GM19035 (cell line): ENCODE results near the gene RNF181.
"Not testable (repeated sequence)": the region's sequence is repeated elsewhere in the genome, so short reads cannot be mapped to it uniquely, and the experiment has no call there.

Experiments used
- ATAC-seq: cut with Tn5 transposase; IDR thresholded peaks from one replicate; pipeline ENCODE4 v1.9.1; 2021; ENCODE audit not compliant: unreplicated experiment

The RNF181 gene

DNA sequence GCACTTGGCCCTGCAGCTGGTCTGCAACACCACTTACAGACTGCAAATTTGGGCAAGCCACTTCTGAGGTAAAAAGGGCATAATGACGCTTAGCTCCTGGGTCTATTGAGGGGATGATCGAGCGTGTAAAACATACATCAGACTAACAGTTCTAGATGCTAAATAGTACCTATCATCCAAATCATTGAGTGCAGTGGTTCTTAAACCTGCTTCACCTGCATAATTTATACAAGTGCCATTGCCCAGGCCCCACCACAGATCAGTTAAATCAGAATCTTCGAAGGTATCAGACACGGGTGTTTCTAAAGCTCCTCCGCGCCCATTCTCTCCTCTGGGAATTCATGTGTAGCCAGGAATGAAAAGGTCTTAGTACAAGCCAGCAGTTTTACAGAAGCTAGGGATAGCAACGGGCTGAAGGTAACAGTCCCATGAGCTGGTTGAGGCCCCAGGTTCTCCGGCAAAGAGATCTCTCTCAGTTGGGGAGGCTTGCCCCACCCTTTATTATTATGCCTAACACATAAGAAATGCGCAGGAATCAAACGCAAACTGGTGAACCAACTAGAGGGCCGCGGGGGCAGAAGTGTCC, 737 bp upstream of the RNF181 start:
- ATAC-seq, result peak; percentile 2

DNA sequence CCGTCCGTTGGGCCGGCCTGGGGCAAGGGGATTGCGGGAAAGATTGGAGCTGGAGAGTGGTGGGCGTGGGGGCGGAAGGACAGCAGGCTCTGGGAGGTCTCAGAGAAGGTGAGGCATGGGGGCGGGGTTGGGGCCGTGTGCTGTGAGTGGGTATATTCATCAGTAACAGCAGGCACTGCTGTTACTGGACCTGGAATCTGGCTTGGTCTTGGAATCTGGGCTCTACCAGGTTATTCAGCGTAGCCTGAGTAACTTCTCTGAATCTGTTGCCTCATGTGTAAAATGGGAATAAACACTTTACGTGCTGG, 435 bp downstream of the RNF181 start:
- ATAC-seq, result no peak

DNA sequence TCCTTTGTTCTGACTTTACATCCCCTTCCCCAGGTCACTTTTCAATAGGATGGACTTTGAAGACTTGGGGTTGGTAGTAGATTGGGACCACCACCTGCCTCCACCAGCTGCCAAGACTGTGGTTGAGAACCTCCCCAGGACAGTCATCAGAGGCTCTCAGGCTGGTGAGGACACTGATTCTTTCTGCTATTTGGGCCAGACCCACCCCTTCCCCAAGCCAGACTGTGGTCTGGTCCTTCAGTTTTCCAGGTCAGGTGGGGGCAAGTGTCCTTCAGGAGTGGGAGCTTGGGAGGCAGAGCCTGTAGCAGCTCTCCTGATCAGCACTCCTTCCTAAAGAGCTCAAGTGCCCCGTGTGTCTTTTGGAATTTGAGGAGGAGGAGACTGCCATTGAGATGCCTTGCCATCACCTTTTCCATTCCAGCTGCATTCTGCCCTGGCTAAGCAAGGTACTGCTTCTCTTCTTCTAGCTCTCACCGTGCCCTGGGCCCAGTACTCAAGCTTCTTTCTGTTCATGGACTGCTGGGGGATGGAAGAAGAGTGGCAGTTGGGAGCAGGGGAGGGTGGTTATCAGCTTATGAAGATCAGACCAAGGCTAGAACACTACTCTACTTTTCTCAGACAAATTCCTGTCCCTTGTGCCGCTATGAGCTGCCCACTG, 1.1 kb downstream of the RNF181 start:
- no peak for ATAC-seq

DNA sequence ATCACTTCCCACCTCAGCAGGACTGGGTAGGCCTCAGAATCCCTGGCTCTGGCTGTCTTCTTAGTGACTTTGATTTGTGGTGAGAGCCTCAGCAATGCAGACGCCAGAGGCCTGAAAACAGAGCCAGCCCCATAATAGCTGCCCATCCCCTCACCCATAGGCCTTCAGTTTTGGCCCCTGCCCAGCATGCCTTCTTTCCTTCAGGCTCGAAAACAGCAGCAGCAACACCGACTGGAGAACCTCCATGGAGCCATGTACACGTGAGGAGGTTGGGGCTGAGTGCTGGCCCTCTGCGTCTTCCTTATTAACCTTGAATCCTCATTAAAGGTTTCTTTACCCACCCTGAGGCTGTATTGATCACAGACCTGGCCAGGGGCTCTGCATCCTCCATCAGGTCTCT, 1.7 kb downstream of the RNF181 start:
- no peak for ATAC-seq

DNA sequence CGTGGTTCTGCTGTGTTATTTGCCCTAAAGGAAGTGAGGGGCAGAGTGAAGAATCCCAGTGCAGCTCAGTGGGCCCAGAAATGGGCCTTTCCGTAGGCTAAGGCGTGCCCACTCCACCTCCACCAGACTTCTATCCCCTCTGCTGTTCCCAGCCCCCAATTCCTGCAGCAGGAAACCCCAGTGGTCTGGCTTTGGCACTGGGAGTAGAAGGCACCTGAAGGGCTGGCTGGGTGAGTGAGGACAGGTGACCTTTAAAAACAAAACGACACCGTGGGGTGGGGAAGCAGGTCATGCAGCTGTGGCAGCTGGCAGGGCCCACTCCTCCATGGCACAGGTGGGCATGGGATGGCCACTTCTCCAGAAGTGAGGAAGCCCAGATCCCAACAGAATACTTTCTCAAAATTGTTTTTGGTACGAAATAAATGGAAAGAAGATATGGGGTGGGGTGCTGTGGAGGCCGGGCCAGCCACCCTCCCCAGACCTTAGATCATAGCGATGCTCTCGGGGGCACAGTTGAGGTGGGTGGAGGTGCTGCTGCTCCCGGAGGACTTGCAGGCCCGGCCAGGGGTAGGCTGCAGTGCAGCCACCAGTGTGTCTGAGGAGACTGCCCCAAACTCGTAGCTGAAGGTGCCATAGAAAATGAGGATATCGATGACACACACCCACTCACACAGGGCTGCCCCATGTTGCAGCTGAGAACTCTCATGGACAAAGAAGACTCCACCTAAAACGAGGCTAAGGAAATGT, 3.2 kb downstream of the RNF181 start:
- no peak for ATAC-seq

DNA sequence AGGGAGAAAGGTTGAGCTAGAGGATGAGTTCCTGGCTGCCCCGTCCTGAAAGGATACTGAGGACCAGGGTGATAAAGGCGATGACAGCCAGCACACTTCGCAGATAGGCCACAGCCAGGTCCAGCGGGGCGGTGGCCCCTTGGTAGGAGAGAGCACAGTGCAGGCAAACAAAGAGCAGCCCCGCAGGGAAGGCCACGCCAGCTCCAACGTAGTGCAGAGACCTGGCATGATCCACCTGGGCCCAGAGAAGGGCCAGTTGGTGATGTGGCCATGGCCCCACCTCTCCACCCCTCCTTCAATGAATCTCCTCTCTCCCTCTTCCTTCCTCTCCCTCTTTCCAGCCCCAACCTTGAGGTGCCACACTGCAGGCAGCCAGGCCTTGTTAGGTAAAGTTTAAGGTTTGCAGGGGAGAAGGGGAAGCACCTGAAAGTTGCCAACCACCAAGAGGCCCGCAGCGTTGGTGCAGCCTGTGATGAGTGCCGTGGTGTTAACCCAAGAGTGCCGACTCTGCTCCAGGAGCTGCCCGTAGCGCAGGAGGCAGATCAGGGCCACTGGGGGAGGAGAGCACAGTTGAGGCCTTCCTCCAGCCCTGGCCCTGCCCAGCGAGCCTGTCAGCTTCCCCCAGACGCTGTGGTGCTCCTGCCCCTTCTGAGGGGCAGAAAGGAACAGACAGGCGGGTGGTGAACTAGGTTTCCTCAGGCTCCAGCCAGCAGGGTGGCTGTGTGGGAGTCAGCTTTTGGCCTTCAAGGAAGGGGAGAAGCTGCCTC, 4.1 kb downstream of the RNF181 start:
- ATAC-seq, result no peak

DNA sequence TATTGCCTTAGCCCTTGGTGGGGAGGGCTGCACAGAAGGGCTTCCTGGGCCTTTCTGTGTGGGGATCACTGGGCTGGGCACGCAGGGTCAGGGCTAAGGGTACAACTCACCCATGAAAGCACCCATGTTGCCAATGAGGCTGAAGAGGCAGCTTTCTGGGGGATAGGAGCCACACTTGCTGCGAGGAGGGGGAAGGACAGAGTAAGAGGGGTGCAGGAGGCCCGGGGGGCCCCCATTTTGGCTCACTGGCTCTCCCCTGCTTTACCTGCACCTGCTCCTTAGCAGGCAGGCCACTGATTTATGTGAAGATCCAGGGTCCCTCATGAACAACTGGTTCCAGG, 4.7 kb downstream of the RNF181 start:
- no peak for ATAC-seq

DNA sequence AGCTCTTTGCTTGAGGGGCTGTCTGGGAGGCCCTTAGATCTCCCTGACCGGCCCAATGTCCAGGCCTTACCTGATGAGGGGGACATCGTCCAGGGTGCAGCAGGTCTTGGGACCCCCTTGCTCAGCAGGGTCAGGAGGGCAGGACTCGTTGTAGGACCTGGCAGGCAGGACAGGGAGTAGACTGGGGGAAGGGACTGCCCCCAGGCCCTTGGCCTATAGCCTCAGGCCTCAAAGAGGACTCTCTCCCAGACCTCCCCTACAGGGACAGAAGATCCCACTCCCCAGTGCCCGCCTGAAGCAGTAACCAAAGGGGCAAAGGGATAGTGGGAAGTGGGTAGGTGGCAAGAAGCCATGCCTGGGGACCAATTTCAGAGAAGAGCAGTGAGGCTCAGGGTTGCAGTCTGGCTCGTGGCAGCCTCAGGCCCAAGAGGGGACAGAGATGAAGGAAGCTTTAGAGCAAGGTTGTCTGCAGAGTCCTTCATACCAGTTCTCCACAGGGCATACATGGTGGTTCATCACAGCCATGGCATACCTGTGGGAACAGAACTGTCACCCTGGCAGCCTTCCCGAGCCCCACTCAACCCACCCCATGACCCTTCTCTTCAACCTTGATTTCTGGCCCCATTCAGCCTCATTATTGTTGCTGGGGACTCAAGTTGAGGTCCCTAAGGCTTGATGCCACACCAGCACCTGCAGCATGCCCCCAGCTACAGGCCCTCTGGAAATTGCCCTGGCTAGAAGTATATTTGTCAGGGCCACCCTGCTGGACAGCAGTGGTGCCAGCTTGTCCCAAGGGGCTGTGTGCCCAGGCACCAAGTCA, 5.6 kb downstream of the RNF181 start:
- ATAC-seq, result no peak

DNA sequence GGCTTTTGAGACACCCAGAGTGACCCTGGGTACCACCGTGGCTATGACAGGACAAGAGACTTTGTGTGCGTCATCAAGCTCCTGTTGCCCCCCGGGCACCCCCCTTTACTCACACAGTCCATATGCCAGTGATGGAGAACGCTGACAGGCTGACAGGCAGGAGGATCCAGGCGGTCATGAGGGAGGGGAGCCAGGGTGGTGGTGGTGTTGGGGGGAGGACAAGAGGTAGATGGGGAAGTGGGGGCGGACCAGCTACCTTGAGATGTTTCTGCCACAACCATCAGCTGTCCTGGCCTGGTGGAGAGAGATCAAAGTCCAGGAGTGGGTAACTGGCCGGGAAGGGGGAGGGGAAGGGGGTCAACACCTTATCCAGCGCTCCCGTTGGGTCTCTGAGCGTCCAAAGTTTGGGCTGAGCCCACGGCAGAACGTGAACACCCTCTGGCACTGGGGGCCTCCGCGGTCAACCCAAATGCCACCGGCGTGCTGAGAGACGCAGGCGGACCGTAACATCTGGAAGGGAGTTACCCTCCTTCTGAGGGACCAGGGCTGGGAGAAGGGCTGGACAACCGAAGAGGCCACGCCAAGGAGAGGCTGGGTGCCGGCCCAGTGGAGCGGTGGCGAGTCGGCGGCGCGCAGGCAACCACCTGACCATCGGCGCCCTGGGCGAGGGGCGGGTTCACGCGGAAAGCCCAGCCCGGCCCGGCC, 6.4 kb downstream of the RNF181 start:
- peak; percentile 43 for ATAC-seq

DNA sequence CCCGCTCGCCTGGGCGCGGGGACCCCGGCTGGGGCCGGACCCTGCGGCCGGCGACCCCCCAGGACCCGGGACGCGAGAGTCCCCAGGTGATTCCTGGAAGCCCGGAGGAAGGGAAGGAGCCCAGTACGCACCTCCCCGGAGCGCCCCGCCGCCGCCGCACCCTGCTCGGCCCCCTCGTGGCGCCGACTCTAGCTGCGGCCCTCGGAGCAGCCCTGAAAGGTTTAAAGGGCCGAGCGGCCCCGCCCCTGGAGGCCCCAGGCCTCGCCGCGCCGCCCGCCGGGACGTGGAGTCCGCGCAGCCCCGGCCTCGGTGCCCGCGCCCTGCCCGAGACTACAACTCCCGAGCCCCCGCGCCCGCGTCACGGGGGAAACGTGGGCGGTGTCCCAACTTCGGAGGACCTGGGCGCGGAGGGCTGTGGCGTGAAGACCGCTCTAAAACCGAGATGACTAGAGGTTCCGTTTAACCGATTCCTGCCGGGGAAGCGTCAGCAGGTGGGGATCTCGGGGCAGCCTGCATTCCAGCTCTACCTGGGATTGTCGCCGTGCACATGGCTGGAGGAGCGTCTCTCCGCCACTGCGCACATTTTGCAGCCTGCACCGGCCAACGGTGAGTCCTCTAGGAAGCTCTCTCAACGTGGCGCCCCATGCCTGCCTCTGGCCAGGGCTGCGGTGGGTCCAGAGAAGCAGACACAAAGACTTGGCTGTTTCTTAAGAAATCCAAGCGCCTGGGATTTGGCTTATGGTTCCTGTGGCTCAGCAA, 7.1 kb downstream of the RNF181 start, which contains the start of gene TMEM150A:
Gene TMEM150A (minus strand): TSS at position 223 of the 759 bp plus-strand sequence. CDS start 750 bp downstream, outside the sequence.
- ATAC-seq, result peak; percentile 95

DNA sequence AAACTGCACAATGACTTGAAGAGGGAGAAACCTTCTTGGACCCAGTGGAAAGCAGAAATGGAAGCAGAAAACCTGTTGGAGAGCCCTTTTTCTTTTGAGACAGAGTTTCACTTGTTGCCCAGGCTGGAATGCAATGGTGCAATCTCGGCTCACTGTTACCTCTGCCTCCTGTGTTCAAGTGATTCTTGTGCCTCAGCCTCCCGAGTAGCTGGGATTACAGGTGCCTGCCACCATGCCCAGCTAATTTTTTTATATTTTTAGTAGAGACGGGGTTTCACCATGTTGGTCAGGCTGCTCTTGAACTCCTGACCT, 8.5 kb downstream of the RNF181 start:
- ATAC-seq, result not testable (repeated sequence)

DNA sequence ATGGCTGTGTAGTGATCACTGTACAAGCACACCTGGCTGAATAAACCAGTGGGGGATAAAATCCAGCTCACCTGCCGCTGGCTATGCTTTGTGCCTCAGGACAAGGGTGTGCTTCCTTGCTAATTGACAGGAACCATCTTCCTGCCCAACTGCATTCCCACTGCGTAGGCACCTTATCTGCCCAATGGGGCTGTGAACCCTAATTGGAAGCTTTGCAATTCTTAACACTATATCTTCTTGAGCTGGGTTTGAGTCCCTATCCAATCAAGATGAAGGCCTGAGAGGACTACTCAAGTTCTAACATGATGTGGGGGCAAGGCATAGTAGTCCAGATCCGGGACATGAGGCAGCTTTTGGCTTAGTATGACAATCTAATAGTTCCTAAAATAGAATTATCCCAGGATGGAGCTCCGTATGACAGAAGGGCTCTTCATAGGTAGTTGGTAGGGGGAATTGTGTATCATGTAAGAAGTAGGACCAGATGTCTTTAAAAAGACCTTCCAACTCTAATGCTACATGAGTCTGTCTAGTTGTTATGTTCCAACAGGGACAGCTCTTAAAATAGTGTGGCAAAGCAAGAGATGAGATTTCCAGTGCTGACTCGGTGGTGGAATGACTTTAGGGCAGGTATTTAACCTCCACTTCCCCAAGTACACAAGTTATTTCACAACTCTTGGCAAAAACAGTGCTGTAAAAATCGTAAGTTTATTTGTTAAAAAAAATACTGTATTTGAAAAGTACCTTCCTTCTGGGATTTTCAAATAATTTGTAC, 9.2 kb downstream of the RNF181 start:
- ATAC-seq, result no peak

DNA sequence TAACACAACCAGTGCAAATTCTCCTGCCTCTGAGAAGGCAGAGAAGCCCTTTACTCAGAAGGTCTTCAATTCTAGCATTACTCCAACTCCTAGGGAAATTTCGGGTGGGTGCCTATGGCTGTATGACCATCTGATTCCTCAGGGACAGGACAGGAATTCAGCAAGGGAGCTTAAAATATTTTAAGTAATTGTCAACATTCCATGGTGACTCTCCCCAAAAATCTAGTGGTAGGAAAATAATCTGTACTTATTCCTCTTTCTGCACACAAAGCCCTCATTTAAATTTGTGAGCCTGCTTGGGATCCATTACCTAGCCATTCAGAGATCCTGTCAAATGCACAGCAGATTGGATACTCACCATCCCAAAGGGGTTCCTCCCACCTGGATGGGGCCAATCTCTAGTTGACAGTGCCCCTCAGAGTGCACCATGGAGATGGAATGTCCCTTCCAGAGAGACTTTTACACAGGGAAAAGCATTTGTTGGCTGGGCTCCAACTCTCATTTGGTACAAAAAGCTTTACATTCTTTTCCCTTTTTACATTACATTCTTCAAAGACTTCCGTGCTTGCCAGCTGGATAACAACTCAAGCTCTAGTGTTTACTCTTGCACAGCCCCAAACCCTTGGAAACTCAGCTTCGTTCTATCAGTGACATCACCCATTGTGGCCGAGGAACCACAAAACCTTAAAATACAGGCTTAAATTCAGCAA, 10.0 kb downstream of the RNF181 start:
- ATAC-seq, result no peak

DNA sequence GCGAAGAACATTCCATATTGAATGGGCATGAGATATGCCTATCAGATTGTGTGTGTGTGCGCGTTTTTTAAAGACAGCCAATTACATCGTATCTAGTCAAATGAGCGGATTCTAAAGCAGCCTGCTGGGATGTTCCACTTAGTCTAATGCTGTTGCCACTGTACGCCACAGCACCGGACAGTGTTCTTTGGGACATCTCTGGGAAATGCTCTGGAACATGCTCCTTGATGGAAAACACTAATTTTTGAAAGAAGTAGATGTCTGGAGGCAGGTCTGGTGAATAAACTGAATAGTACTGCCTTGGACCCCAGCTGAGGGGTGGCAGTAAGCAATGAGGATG, 10.5 kb downstream of the RNF181 start:
- no peak for ATAC-seq

DNA sequence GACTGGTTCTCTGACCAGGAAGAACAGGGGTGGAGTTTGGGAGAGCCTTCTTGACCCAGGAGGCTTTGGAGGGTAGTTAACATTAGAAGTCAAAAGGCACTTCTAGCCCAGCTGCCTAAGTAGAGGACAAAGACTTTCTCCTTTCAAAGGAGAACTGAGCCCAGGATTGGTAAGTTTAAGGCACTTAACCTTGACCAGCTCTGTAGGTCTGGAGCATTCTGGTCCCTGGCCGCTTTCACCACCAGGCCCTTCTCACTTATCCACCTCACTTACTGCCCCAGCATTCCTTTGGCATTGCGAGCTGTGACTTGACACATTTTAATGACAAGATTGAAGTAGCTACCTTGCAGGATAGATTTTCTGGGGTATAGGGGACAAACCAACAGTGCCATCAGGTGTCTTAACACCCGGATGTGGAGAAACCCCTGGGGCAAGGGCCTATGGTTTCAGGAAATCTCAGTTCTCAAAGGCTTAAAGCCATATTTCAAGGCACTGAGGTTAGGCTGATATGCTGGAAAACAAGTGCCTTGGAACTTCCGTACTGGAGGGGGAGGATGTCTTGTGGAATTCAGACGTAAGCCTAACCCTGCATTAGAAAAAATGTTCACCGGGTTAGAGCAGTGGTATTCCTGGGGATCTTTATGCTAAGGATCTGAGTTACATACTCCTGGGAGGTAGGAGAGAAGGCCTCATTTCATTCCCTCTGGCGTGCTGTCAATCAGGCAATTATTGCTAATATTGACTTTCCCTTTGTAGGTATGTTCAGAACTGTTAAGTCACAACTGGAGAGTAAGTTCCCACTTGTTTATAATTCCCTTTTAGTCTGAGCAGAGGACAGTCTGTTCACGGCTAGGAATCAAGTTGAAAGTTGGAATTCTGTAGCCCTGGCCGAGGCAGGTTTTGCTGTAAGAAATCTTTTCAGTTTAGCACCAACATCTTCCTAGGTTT, 12.0 kb downstream of the RNF181 start:
- no peak for ATAC-seq

DNA sequence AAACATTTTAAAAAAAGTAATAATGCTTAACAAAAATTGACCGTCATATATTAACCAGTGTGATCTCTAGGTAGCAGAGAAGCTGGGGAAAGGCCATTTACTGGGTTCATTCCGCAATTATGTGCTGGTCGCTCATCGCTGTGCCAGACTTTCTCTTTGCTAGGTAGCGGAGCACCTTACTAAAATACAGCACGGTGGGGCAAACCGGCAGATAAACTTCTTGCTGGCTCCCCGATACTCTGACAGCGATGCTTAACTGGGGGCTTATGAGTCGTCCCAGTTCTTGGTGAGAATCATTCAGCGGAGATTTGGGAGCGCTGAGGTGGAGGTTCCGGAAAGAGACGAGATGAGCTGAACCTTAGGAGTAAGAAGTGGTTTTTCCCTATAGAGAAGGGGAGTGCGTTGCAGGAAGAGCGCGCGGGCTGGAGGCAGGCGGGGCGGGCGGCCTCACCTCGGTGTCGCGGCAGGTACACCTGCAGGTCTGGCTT, 15.7 kb downstream of the RNF181 start:
- no peak for ATAC-seq
